ENCODE results near the gene LY6G5B. TPM values are rescaled to one million over a fixed set of nuclear protein-coding genes. Genes with fewer than 3 reads are reported as not detected.
"Not testable (repeated sequence)": the region's sequence is repeated elsewhere in the genome, so short reads cannot be mapped to it uniquely, and the experiment has no call there.

Gene LY6G5B
- total RNA-seq, 1 experiment from 2014 or later: 0.88 TPM

- no peak for DNase-seq (ENCODE audit: low read depth)
These were observed 20.7 kb downstream of the LY6G5B start for GRCh38 chr6:31690231-31691077.

GRCh38 chr6:31691078-31691463, 21.3 kb downstream of the LY6G5B start:
- no peak for DNase-seq (ENCODE audit: low read depth)

- DNase-seq (ENCODE audit: low read depth): no peak
These were observed 21.9 kb downstream of the LY6G5B start for GRCh38 chr6:31691564-31692108.

GRCh38 chr6:31692353-31692752, 22.6 kb downstream of the LY6G5B start:
- no peak for DNase-seq (ENCODE audit: low read depth)

- no peak for DNase-seq (ENCODE audit: low read depth)
These were observed 23.1 kb downstream of the LY6G5B start for GRCh38 chr6:31692886-31693285.

- DNase-seq (ENCODE audit: low read depth): no peak
These were observed 23.8 kb downstream of the LY6G5B start for GRCh38 chr6:31693535-31693934.

GRCh38 chr6:31697555-31697954, 27.8 kb downstream of the LY6G5B start:
- no peak for DNase-seq (ENCODE audit: low read depth)

- no peak for DNase-seq (ENCODE audit: low read depth)
These were observed 31.1 kb downstream of the LY6G5B start for GRCh38 chr6:31700740-31701401.

GRCh38 chr6:31701666-31702404, 32.1 kb downstream of the LY6G5B start:
- no peak for DNase-seq (ENCODE audit: low read depth)

- no peak for DNase-seq (ENCODE audit: low read depth)
These were observed 32.6 kb downstream of the LY6G5B start for GRCh38 chr6:31702405-31702818.

- peak; percentile 97 for DNase-seq (ENCODE audit: low read depth)
These were observed 33.3 kb downstream of the LY6G5B start, which contains the start of gene ABHD16A for GRCh38 chr6:31702819-31703716. ABHD16A (minus strand) TSS chr6:31703324; CDS start chr6:31703281, 43 bp downstream.

GRCh38 chr6:31705931-31706330, 36.2 kb downstream of the LY6G5B start:
- no peak for DNase-seq (ENCODE audit: low read depth)

- no peak for DNase-seq (ENCODE audit: low read depth)
These were observed 36.8 kb downstream of the LY6G5B start, which contains the start of gene LY6G6F for GRCh38 chr6:31706599-31706998. LY6G6F (plus strand) TSS chr6:31706866; CDS start chr6:31706907, 41 bp downstream.

- no peak for DNase-seq (ENCODE audit: low read depth)
These were observed 37.9 kb downstream of the LY6G5B start for GRCh38 chr6:31707701-31708100.

GRCh38 chr6:31708224-31708623, 38.4 kb downstream of the LY6G5B start:
- no peak for DNase-seq (ENCODE audit: low read depth)

- DNase-seq (ENCODE audit: low read depth): not testable (repeated sequence)
These were observed 39.4 kb downstream of the LY6G5B start for GRCh38 chr6:31709157-31709556.

GRCh38 chr6:31710523-31711219, 40.9 kb downstream of the LY6G5B start:
- DNase-seq (ENCODE audit: low read depth): no peak

- DNase-seq (ENCODE audit: low read depth): no peak
These were observed 41.5 kb downstream of the LY6G5B start for GRCh38 chr6:31711233-31711632.

- DNase-seq (ENCODE audit: low read depth): peak; percentile 25
These were observed 42.5 kb downstream of the LY6G5B start for GRCh38 chr6:31712296-31712695.

GRCh38 chr6:31713465-31713864, 43.7 kb downstream of the LY6G5B start:
- DNase-seq (ENCODE audit: low read depth): no peak
